ENCODE measurements around the gene BUD13. TPM values are rescaled to one million over a fixed set of nuclear protein-coding genes. Genes with fewer than 3 reads are reported as not detected.

The BUD13 gene
- polyA plus RNA-seq, 1 donor (not counting 4 experiments of a cell fraction or from before 2014, with no cell fraction given), result 12.6 TPM

GRCh38 chr11:116731821-116732220 is 41.0 kb downstream of the BUD13 start:
- H3K4me3 ChIP-seq (ENCODE audit: control insufficient read depth in 2 of 3, extremely low read depth in 1 of 3, insufficient read depth in 2 of 3, low read depth in 1 of 3, low read length in 3 of 3), result no peak overlapping the region
- H3K27me3 ChIP-seq (ENCODE audit: control insufficient read depth, extremely low read depth, insufficient read depth, low read length), result peaks cover 30% of the 10 kb centered on the region
- H3K27ac ChIP-seq (ENCODE audit: control insufficient read depth, insufficient read depth, low read length), result no peak overlapping the region
- H3K4me1 ChIP-seq (ENCODE audit: control insufficient read depth, extremely low read depth, insufficient read depth, low read length), result no peaks in the 10 kb centered on the region
- no peak for TF ChIP-seq EZH2 (IDR thresholded peaks at IDR 0.05; ENCODE audit: low read length)
- TF ChIP-seq, protein P1, sequence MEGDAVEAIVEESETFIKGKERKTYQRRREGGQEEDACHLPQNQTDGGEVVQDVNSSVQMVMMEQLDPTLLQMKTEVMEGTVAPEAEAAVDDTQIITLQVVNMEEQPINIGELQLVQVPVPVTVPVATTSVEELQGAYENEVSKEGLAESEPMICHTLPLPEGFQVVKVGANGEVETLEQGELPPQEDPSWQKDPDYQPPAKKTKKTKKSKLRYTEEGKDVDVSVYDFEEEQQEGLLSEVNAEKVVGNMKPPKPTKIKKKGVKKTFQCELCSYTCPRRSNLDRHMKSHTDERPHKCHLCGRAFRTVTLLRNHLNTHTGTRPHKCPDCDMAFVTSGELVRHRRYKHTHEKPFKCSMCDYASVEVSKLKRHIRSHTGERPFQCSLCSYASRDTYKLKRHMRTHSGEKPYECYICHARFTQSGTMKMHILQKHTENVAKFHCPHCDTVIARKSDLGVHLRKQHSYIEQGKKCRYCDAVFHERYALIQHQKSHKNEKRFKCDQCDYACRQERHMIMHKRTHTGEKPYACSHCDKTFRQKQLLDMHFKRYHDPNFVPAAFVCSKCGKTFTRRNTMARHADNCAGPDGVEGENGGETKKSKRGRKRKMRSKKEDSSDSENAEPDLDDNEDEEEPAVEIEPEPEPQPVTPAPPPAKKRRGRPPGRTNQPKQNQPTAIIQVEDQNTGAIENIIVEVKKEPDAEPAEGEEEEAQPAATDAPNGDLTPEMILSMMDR (optimal IDR thresholded peaks at IDR 0.05 in 1 of 3, IDR thresholded peaks at IDR 0.05 in 1 of 3, conservative IDR thresholded peaks at IDR 0.05 in 1 of 3; ENCODE audit: extremely low read depth in 1 of 3, insufficient read depth in 2 of 3, low read length in 3 of 3), result no peak
- H3K9ac ChIP-seq (ENCODE audit: control insufficient read depth, extremely low read depth, insufficient read depth, low read length), result no peak overlapping the region
- no peaks in the 10 kb centered on the region for H3K79me2 ChIP-seq (ENCODE audit: control insufficient read depth, insufficient read depth, low read length)
- H3K36me3 ChIP-seq (ENCODE audit: control insufficient read depth in 2 of 2, extremely low read depth in 1 of 2, insufficient read depth in 2 of 2, low read length in 2 of 2), result no peaks in the 10 kb centered on the region
- no peak for FAIRE-seq
- no peak overlapping the region for H2AFZ ChIP-seq (ENCODE audit: control insufficient read depth, low read length)
- H4K20me1 ChIP-seq (ENCODE audit: control insufficient read depth, extremely low read depth, insufficient read depth, low read length), result no peaks in the 10 kb centered on the region
- dilution Hi-C loops (cut with MboI; ENCODE audit: extremely low pct_ligation_motif_present, low sequenced_read_pairs), result no loop called here
- H3K9me3 ChIP-seq (ENCODE audit: control insufficient read depth, low read depth, low read length), result no peaks in the 10 kb centered on the region
- H3K9me1 ChIP-seq (ENCODE audit: control insufficient read depth, extremely low read depth, insufficient read depth, low read length), result no peaks in the 10 kb centered on the region
- H3K4me2 ChIP-seq (ENCODE audit: control insufficient read depth, extremely low read depth, insufficient read depth, low read depth, low read length), result no peak overlapping the region
- DNase-seq (ENCODE audit: low read depth, low spot score), result no peak

DNA sequence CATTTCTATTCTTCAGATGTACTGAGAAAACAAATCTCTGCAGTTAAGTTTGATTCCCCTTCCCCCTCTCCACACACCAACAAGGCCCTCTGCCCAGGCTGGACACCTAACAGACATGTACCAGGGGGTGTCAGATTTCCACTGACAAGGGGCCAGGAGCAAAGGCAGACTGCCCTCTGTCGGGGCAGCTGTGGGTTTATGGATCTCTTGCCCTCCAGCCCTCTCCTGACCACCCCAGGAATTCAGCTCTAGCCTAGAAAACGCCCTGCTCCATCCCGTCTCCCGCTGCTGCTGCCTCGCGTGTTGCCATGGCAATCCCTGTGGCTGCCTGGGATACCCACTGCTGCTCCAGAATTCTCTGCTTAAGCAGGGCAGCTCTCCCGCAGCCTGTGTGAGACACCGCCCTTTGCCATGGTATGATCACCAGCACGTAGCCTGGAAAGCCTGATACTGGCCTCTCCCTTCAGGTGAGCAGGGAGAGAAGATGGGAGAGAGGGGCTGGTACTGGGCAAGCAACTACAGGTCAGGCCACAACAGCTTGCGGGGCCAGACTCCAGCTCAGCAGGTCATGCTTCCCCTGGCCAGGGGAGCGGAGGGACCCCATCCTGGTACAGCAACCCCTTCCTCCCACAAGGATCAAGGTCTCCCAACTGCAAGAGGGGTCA is 41.6 kb downstream of the BUD13 start:
- H2AFZ ChIP-seq (ENCODE audit: control insufficient read depth, low read length), result no peak overlapping the region
- no peak for DNase-seq (ENCODE audit: low read depth, low spot score)
- no peak overlapping the region for H3K4me2 ChIP-seq (ENCODE audit: control insufficient read depth, extremely low read depth, insufficient read depth, low read depth, low read length)

More for the DNA sequence above, 41.6 kb downstream of the BUD13 start:
- Histone ChIP-seq H3K4me1 (ENCODE audit: control insufficient read depth, extremely low read depth, insufficient read depth, low read length) (no peaks in the 10 kb centered on the region), H3K27ac (ENCODE audit: control insufficient read depth, insufficient read depth, low read length) (no peak overlapping the region), H3K79me2 (ENCODE audit: control insufficient read depth, insufficient read depth, low read length) (no peaks in the 10 kb centered on the region), H4K20me1 (ENCODE audit: control insufficient read depth, extremely low read depth, insufficient read depth, low read length) (no peaks in the 10 kb centered on the region), H3K27me3 (ENCODE audit: control insufficient read depth, extremely low read depth, insufficient read depth, low read length) (peaks cover 34% of the 10 kb centered on the region), H3K9me1 (ENCODE audit: control insufficient read depth, extremely low read depth, insufficient read depth, low read length) (no peaks in the 10 kb centered on the region), H3K9me3 (ENCODE audit: control insufficient read depth, low read depth, low read length) (no peaks in the 10 kb centered on the region), H3K9ac (ENCODE audit: control insufficient read depth, extremely low read depth, insufficient read depth, low read length) (no peak overlapping the region), H3K36me3 (ENCODE audit: control insufficient read depth in 2 of 2, extremely low read depth in 1 of 2, insufficient read depth in 2 of 2, low read length in 2 of 2) (no peaks in the 10 kb centered on the region), H3K4me3 (ENCODE audit: control insufficient read depth in 2 of 3, extremely low read depth in 1 of 3, insufficient read depth in 2 of 3, low read depth in 1 of 3, low read length in 3 of 3) (no peak overlapping the region)
- no peak for FAIRE-seq
- dilution Hi-C loops (cut with MboI; ENCODE audit: extremely low pct_ligation_motif_present, low sequenced_read_pairs), result no loop called here
- TF ChIP-seq, protein P1 (optimal IDR thresholded peaks at IDR 0.05 in 1 of 3, IDR thresholded peaks at IDR 0.05 in 1 of 3, conservative IDR thresholded peaks at IDR 0.05 in 1 of 3; ENCODE audit: extremely low read depth in 1 of 3, insufficient read depth in 2 of 3, low read length in 3 of 3), result peak in 1 of 3 experiments; percentile 21
- no peak for TF ChIP-seq EZH2 (IDR thresholded peaks at IDR 0.05; ENCODE audit: low read length)
